ENCODE results near the gene IFITM5.

The IFITM5 gene

DNA sequence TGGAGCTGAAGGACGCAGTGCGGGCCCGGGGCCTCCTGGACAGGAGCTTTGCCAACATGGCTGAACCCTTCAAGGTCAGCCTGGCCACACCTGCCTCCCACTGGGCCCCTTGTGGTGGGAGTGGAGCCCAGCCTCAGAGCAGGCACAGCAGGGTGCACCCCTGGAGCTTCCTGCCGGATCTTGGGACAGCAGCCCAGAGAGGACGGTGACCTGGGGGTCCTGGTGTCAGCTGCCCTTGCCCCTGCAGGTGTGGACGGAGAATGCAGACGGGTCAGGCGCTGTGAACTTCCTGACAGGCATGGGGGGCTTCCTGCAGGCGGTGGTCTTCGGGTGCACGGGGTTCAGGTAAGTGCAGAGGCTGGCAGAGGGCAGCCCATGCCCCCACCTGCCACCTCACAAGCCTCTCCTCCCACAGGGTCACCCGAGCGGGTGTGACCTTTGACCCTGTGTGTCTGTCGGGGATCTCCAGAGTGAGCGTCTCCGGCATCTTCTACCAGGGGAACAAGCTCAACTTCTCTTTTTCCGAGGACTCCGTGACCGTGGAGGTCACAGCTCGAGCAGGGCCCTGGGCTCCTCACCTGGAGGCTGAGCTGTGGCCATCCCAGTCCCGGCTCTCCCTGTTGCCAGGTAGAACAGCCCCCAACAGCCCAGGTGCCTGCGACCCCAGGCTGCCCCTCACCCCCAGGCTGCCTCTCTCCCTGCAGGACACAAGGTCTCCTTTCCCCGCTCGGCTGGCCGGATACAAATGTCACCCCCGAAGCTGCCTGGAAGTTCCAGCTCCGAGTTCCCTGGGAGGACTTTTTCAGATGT, 5.3 kb downstream of the IFITM5 start:
- no peak for DNase-seq

DNA sequence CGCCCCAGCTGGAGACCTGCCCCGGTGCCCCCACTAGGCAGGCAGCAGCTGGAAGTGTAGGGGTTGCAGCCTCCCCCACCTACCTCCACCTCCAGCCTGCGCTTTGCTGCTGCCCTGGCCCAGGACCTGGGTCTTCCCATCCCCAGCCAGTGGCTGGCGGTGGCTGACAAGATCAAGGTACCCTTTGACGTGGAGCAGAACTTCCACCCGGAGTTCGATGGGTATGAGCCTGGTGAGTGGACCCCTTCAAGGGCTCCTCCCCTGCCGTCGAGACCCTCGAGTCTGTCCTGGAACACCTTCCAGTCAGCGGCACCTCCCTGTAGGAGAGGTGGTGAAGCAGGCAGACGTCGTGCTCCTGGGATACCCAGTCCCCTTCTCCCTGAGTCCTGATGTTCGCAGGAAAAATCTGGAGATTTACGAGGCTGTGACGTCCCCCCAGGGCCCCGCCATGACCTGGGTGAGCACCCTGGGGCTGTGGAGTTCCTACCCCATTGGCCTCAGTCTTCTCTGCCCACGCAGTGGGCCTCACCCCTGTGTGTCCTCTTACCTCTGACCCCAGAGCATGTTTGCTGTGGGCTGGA, 6.0 kb downstream of the IFITM5 start:
- no peak for DNase-seq

DNA sequence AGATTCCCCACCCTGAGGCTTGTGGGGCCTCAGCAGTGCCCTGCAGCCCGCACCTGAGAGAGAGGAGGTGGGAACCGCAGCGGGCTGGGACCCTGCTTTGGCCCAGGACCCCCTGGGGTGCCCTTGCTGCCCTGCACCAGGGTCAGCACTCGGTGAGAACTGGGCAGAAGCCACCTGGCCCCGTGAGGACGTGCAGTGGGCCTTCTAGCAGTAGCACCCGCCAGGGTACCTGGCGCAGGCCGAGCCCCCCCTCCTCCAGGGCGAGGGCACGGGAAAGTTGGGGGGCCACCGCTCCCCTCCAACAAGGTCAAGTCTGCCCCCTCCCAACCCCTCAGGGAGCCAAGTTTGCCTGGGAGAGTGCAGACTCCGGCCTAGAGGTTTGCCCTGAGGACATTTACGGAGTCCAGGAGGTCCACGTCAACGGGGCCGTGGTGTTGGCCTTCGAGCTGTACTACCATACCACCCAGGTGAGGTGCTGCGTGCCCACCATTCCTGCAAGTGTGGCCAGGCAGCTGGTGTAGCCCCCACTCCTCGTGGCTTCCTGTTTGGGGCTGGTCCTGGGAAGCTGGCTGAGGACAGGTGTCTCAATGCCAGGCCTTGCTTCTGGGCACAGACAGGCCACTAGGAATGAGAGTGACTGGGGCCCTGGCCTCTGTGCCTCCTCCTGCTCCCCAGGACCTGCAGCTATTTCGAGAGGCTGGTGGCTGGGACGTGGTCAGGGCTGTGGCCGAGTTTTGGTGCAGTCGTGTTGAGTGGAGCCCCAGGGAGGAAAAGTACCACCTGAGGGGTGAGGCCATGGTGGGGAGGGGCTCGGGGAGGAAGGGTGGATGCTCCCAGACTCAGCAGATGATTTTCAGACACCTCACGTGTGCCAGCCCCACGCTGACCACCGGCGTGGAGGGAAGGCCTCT, 6.9 kb downstream of the IFITM5 start:
- DNase-seq = no peak

DNA sequence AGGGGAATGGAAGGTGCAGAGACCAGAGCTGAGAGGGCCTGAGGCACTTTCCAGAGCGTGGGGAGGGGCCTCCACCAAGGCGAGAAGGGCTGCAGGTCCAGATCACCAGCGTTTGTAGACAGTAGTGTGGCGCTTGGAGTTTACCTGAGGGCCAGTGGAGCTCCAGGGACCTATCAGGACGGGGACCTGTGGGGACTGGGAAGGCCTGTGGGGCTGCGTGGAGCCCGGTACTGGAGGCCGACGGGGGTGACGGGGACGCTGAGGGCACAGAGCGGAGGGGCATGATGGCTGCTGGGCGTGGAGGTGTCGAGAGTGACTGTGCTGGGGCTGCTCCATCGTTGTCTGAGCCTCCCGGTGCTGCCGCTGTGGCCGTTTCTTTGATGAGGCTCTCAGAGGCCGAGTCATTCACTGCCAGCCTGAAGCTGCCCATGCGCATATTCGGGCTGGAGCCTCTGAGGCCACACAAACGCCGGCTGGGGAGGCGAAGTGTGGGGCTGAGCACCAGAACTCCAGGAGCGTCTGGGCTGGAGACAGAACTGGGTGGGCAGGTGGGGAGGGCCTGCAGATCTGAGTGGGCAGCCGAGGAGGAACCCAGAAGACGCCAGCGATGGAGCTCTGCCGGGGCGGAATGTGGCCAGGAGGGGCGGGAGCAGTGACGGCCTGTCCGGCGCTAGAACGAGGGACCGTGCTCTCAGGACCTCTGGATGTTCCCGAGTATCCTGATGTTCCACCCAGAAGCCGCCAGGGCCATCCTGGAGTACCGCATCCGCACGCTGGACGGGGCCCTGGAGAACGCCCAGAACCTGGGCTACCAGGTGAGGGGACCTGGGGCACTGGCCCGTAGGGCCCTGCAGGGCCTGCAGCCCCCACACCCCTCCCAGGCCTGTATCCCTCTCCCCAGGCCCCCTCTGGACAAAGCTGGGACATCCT, 7.8 kb downstream of the IFITM5 start:
- DNase-seq = no peak

DNA sequence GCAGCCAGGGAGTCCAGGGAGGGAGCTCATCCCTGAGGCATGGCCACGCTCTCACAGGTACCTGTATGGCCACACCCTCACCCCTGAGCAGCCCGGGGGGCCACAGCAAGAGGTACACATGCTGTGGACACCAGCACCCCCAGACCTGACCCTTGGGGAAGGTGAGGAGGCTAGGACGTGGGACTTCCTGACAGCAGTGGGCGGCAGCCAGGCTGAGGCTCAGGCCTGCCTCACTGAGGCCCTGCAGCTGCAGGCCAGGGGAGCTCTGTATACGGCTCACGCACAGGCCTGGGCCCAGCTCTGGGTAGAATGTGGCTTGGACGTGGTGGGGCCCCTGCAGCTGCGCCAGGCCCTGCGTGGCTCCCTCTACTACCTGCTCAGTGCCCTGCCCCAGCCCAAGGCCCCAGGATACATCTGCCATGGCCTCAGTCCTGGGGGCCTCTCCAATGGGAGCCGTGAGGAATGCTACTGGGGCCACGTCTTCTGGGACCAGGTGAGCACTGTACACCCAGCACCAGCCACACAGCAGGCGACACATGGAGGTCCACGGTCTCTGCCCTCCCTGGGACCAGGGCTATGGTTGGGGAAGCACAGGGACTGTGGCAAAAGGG, 8.6 kb downstream of the IFITM5 start:
- no peak for DNase-seq

DNA sequence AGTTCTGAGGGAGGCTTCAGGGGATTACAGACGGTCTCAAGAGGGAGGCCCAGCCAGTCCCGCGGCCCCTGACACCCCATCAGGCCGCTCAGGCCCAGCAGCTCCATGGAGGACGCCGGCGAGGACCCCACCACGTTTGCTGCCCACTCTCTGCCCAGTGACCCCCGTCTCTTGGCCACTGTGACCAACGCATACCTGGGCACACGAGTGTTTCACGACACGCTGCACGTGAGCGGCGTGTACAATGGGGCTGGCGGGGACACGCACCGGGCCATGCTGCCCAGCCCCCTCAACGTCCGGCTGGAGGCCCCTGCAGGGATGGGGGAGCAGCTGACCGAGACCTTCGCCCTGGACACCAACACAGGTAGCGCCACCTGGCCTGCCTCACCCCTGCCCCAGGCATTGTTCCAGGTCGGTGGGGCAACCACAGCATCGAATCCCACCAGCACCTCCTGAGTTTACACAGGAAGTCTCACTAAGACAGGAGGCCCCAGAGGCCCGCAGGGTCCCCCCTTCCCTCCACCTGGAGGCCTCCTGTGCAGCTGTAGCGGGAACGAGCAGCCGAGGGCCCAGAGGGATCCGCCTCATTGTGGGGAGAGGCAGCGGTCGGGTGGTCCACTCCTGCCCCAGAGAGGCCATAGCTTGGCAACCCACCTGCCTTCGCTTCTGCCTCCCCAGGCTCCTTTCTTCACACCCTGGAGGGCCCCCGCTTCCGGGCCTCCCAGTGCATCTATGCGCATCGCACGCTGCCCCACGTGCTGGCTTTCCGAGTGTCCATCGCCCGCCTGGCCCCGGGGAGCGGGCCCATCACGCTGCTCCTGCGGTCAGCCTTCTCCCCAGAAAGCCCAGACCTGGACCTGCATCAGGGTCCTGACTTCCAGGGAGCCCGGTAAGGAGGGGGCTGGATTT, 9.4 kb downstream of the IFITM5 start:
- DNase-seq = no peak

DNA sequence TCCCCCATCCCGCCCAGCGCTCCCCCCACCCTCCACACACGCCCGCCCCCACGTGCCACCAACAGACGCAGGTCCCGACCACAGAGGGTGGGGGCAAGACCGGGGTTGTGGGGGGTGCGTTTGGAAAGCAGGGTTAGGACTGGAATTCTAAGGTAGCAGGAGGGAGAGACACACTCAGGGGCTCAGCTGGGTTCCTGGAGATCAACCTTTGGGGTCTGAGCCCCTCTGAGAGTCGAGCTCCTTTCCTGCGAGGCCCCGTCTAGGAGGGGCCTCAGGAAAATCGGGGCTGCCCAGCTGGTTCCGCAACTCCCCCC, 10.0 kb downstream of the IFITM5 start:
- no peak for DNase-seq

DNA sequence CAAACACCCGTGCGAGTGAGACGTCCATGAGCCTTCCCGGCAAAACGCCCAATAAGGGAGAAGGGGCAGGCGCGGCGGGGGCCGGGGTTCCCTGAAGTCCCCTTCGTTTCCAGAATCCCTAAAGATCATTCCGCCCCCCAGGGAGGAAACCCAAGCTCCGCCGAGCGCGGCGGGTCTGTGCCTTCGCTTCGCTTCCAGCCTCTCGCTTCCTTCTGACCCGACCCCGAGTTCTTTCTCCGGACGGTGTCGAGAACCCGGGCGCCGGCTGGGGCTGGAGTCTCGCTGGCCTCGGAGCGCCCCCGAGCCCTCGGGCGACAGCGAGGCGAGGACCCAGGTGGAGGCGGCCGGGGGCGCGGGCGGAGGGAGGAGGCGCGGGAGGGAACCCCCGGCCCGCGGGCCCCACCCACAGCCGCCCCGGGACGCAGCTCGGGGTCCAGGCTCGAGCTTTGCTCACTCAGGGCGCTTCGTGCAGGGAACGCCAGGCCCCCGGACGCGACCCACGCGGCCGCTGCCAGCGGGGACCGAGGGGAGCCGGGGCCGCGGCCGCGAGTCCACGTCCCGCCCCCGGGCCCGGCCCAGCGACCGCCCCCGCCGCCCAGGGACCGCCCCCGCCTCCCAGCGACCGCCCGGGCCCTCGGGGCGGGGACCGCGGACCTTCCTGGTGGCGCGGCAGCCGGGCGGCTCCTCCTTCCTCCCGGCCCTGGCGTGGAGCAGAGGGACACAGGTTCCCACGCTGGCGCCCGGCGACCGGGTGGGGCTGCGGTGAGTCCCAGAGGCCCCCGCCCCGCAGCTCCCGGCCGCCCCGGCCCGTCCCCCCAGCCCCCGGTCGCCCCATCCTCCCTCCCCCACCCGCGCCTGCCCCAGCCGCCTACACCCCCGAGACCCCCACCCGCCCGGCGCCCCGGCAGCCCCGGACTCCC, 10.6 kb downstream of the IFITM5 start, which contains the start of gene PGGHG:
PGGHG (plus strand) TSS at position 649 of the 920 bp plus-strand sequence. CDS start 691 bp downstream, outside the sequence.
- peak; percentile 42 for DNase-seq

DNA sequence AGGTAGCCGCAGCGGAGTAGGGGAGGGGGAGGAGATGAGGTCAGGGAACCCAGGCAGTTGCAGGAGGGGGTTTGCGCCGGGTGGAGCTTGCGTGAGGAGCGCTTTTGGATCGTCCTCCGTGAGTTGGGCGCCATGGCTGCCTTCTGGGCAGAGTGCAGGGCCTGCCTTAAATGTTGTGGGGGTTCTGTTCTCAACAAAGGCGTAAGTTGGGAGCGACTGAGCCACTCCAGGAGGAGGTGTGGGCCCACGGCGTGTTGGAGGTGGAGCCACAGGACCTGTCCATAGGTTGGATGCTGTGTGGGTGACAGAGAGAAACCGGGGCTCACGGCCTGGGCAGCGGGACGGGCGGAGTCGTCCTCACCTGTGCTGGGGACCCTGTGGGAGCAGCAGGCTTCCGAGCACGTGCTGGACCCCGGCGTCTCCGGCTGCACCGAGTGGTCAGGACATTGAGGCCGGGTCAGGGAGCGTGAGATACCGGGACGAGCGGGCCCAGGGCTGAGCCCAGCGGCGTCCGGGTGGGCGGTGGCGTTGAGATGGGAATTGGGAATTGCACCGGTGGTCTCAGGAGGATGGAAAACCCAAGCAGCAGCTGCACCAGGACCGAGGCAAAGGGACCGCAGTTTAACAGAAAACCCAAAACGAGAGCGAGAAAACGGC, 11.4 kb downstream of the IFITM5 start:
- no peak for DNase-seq

DNA sequence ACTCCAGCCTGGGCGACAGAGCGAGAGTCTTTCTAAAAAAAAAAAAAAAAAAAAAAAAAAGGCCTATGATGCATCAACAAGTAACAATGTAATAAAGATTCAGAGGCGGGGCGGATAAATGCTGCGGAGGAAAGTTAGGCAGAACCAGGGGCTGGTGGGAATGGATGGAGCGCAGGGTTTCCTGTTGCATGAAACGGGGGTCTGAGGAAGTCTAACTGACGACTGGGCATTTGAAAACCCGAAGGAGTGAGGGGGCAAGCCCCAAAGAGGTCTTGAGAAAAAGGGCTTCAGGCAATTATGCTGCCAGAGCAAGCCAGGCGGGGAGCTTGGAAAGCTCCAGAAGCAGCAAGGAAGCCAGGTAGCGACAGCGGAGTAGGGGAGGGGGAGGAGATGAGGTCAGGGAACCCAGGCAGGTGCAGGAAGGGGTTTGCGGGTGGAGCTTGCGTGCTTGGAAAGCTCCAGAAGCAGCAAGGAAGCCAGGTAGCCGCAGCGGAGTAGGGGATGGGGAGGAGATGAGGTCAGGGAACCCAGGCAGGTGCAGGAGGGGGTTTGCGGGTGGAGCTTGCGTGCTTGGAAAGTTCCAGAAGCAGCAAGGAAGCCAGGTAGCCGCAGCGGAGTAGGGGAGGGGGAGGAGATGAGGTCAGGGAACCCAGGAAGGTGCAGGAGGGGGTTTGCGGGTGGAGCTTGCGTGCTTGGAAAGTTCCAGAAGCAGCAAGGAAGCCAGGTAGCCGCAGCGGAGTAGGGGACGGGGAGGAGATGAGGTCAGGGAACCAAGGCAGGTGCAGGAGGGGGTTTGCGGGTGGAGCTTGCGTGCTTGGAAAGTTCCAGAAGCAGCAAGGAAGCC, 12.1 kb downstream of the IFITM5 start:
- peak; percentile 71 for DNase-seq

DNA sequence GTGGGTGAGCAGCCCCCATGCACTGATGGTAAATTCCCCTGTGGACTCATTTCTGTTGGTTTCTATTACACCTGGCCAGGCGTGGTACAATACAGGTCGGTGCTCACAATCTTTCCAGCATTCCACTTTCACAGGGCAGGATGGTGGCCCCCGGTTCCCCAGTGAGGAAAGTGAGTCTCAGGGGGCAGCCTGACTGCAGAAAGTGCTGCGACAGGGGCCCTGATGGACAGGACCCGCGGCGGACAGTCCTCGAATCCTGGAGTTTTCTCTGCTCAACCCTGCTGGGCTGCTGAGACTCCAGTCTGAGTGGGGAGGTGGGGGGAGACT, 13.5 kb downstream of the IFITM5 start:
- DNase-seq = no peak

DNA sequence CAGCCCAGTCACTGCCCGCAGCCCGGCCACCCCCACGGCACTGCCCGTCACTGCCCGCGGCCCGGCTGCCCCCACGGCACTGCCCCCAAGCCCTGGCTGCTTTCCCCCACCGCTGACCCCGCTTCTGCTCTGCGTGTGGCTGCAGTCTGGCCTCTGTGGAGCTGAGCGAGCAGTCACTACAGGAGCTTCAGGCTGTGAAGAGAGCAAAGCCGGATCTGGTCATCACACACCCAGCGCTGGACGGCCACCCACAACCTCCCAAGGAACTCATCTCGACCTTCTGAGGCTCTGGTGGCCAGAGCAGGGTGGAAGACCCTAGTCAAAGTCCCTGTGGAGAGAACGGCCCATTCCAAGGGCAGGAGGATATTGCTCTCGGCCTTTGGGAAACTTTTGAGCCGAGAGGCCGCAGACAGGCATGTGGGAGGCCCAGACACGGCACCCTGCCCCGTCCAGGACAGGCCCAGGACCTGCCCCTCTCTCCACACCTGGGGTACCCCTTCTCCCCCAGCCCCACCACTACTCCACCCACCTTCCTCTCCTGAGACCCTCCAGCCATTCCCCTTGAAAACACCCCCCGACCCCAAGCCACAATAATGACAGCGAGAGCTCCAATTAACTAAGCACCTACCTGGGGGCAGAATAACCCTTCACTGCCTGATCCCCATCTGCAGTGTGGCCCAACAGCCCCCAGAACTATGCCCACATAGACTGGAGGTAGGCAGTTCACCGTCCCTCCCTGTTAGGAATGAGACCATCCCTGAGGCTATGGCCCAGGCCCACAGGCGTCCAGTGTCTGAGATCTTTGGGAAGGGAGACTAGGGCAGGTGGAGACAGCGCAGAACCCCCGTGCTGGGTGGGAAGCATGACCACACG, 14.1 kb downstream of the IFITM5 start:
- DNase-seq = no peak

DNA sequence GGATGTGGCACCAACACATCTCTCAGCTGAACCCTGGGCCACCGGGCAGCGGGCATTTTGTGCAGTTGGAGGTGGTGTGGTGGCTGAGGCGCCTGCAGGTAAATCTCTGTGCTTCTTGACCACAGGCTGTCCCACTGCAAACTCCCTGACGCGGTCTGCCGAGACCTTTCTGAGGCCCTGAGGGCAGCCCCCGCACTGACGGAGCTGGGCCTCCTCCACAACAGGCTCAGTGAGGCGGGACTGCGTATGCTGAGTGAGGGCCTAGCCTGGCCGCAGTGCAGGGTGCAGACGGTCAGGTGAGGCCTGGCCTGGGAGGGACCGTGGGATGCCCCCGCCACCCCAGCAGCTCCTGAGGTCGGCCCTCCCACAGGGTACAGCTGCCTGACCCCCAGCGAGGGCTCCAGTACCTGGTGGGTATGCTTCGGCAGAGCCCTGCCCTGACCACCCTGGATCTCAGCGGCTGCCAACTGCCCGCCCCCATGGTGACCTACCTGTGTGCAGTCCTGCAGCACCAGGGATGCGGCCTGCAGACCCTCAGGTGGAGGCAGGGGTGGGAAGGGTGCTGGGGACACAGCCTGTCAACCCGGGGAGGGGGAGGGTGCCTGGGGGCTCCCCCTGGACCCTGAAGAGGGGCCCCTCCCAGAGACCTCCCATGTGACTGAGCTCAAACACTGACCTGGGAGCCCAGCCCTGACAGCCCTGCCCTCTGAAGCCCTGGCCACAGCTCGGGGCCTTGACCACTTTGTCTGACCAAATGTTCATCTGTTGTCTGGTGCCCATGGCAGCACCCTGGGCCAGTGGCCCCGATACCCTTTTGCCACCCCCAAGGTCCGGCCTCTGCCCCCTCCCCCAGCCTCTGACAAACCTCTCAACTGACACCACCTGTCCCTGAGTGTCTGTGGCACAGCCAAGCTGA, 15.0 kb downstream of the IFITM5 start:
- DNase-seq = no peak

DNA sequence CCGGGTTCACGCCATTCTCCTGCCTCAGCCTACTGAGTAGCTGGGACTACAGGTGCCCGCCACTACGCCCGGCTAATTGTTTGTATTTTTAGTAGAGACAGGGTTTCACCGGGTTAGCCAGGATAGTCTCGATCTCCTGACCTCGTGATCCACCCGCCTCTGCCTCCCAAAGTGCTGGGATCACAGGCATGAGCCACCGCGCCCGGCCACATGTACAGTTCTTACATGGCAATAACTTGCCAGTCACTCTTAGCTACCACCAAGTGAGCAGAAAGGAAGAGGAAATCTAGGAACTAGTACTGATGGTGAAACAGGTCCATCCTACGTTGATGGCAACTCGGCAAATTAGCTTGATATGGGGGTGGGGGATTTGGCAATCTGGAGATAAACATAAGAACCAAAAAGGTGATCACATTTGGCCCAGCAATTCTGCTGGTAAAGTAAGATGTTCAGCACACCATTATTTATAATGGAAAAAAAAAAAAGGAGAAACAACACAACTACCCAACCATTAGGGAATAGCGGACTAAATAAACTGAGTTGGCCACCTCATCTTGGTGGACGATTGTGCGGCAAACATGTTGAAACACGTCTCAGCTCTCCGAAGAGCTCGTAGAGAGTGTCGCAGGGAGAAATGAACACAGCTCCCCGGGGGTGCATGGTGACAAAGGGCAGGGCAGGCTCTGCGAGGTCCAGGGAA, 15.8 kb downstream of the IFITM5 start:
- DNase-seq = no peak

DNA sequence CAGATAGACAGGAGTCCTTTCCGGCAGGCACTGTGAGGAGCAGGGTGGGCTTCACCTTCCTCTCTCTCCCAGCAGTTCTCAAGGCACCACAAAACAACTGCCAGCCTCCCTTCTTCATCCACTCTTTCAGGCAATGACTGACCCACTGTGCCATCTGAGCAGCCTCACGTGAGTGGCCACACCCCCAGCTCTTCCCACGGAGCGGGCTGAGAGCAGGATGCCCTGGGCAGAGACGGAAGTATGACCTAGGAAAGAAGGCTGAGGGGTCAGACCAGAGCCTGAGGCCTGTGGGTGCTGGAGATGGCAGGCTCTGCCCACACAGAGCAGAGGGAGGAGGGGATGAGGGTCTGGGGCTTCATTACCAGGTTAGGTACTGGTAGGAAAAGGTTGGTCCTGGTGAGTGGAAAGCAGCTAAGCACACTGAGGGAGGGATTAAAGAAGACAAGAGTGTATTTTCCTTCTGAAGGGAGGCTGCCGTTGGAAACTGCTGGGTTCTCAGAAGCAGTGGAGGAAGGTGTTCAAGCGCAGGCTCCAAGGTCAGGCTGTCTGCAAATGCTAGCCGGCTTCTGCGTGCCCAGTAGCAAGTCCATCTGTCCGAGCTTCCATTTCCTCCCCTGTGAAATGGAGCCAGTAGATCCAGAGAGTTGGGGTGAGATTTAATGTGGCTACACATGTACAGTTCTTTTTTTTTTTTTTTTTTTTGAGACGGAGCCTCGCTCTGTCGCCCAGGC, 16.5 kb downstream of the IFITM5 start:
- no peak for DNase-seq

Measured in effector CD4-positive, alpha-beta T cell (primary cell).